GM12864 (cell line): ENCODE measurements around the gene EFR3B.
A peak's percentile ranks its signal among the peaks of the same experiment; 100 is the strongest.

ENCODE experiments used
- DNase-seq: peaks from one replicate; pipeline ENCODE4 v3.0.0-alpha.2; 2011; ENCODE audit warnings: low read depth
- H3K4me3 ChIP-seq: 2 replicates; pipeline ENCODE4 v1.5.1; 2011; ENCODE audit warnings: mild to moderate bottlenecking, low read depth, low read length, control low read depth
- CTCF ChIP-seq: IDR thresholded peaks from 2 replicates; pipeline ENCODE4 v1.5.1; 2011; ENCODE audit warnings: low read depth, mild to moderate bottlenecking, moderate library complexity, low read length, control low read depth, inconsistent platforms; ENCODE audit errors: missing control alignments

Gene EFR3B

GRCh38 chr2:25055376-25055920, 13.6 kb downstream of the EFR3B start:
- TF ChIP-seq CTCF = no peak
- DNase-seq = no peak
- no peak overlapping the region for H3K4me3 ChIP-seq

GRCh38 chr2:25056098-25056821, 14.4 kb downstream of the EFR3B start:
- H3K4me3 ChIP-seq = no peak overlapping the region
- TF ChIP-seq CTCF = no peak
- no peak for DNase-seq

- no peak for TF ChIP-seq CTCF
- no peak overlapping the region for H3K4me3 ChIP-seq
- DNase-seq = no peak
These were observed 20.6 kb downstream of the EFR3B start for GRCh38 chr2:25062511-25062917.

GRCh38 chr2:25063876-25064660, 22.2 kb downstream of the EFR3B start:
- no peak for TF ChIP-seq CTCF
- no peak overlapping the region; the same call in 1 of the 2 replicates for H3K4me3 ChIP-seq
- peak; percentile 31 for DNase-seq

- H3K4me3 ChIP-seq = no peak overlapping the region
- no peak for DNase-seq
- no peak for TF ChIP-seq CTCF
These were observed 23.9 kb downstream of the EFR3B start for GRCh38 chr2:25065768-25066167.

- DNase-seq = no peak
- no peak for TF ChIP-seq CTCF
- H3K4me3 ChIP-seq = no peak overlapping the region
These were observed 24.6 kb downstream of the EFR3B start for GRCh38 chr2:25066455-25066854.
